NOMO-1 (cell line): ENCODE measurements around the gene RAD23A.

Experiments
- DNase-seq, 2 experiments: peaks; one replicate each; lab custom pipeline; 2025; ENCODE audit not compliant: unreplicated experiment in 2 of 2; lab: John Stamatoyannopoulos, UW

Gene RAD23A

DNA sequence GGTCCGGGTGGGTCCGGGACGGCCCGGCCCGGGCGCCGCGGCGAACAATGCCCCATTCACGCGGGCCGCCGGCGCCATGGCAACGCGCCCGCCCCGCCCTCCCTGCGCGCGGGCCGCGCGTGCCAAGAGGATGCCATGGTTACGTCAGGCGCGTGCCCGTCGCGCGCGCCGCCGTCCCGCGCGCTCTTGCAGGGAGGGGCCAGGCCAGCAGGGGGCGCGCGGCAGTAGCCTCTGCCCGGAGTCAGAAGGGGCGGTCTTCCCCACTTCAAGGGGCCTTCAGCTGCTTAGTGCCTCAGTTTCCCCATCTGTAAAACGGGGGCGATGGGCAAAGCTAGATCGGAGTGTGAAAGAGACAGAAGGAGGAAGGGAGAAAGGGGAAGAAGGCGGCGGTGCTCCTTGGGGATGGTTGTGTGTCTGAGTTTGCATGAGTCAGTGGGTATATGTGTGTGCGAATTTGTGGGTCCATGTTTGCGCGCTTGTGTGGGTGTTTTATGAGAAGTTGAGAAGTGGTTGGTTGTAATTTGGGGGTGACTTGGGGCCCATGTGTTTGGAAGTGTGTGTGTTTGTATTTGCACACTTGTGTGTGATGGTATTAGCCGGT lies 38.0 kb downstream of the RAD23A start:
- peak; percentile 53 to 77 for DNase-seq

DNA sequence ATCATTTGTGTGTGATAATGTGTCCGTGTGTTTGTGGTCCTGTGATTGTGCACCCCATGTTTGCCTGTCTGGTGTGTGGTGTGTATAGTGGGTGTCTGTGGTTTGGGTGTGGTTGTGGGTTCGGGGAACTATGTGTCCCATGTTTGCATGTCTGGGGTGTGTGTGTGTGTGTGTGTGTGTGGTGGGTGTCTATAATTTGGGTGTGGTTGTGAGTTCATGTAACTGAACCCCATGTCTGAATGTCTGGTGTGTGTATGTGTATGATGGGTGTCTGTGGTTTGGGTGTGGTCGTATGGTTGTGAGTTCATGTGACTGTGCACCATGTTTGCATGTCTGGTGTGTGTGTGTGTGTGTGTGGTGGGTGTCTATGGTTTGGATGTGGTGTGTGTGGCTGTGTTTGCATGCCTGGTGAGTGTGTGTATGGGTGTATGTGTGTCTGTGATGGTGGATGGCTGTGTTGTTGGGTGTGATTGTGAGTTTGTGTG lies 38.5 kb downstream of the RAD23A start:
- DNase-seq, result no peak

DNA sequence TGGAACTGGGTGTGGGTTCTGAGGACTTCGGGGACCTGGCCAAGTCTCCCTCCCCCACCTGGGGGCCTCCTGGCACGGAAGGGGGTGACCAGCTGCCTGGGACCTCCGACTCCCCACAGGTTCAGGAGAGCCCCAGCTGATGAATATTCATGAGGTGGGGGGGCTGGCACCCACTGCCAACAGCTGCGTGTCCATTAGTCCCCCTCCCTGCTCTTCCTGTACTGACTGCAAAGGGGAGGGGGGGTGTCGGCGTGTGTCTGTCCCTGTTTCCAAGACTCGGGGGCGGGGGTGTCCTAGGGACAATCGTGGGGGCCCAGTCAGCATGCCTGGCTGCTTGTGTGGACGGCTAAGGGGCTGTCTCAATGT lies 39.0 kb downstream of the RAD23A start:
- no peak for DNase-seq

DNA sequence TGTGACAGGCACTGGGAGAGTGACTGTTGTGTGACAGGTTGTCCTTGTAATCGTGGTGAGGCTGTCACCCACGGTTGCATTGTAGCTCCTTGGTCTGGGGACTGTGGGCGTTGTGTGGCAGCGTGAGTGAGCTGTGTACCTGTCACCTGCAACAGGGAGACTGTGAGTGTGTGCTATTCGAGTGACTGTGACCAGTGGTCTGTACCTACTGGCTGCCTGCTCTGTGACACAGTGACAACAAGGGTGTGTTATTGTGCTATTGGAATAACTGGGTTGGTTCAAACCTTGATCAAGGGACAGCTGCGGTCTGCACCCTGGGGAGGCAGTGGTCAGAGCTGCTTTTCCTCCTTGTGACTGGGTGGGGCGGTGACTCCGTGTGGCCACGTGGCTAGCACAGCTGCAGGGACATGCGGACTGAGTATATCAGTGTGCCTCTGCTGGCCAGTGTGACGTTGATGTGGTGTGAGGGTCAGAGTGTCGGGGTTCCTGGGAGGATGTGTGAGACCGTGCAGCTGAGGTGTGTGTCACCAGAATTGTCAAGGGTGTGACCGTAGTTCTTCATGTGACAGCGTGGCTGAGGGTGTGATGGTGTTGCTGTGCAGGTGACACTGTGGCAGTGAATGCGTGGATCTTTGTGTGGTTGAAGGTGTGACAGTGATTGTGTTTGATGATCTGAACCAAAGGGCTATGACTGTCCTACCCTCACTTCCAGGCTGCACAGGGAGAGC lies 39.6 kb downstream of the RAD23A start:
- no peak for DNase-seq

DNA sequence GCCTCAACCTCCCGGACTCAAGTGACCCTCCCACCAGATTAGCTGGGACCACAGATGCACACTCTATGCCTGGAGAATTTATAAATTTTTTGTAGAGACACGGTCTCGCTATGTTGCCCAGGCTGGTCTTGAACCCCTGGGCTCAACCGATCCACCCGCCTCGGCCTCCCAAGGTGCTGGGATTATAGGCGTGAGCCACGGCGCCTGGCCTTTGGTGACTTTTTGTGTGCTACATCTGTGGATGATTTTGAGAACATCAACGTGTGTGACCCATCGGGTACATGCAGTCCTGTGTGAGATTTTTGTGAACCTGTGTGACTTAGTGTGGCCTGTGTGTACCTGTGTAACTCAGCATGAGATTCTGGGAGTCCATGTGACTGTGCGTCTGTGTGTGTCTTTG lies 41.1 kb downstream of the RAD23A start:
- no peak for DNase-seq

DNA sequence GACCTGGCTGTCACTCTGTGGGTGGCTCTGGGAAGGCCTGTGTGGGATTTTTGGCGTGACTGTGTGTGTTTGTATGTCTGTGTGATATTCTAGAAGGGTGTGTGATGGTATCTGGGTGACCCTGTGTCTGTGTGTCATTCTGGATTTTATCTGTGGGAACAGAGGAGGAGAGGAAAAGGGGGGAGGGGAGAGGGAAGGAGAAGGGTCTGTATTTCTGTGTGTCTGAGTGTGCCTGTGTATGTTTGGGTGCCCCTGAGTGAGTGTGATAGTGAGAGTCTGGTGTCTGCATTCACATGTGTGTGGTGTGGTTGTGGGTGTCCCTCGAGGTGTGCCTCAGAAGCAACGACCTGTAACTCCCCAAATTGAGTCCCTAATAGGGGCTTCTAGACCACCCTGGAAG lies 41.5 kb downstream of the RAD23A start:
- no peak for DNase-seq

DNA sequence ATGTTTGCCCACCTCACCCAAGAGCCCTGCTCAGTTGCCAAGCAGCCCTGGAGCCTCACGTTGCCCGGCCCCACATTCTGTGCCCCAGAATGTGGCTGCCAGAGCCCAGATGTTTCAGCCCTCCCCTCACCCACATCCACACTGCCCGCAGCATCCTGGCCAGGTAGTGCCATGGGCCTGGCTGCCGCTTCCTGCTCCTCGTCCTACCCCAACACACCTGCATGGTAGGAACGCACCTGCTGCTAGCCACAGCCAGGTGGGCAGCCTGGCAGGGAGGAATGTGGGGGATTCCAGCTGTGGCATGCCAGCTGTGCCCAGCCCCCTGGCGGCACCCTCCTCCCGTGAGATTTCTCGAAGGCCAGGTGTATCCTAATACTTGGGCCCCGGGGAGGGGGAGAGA lies 42.1 kb downstream of the RAD23A start:
- DNase-seq, result no peak

DNA sequence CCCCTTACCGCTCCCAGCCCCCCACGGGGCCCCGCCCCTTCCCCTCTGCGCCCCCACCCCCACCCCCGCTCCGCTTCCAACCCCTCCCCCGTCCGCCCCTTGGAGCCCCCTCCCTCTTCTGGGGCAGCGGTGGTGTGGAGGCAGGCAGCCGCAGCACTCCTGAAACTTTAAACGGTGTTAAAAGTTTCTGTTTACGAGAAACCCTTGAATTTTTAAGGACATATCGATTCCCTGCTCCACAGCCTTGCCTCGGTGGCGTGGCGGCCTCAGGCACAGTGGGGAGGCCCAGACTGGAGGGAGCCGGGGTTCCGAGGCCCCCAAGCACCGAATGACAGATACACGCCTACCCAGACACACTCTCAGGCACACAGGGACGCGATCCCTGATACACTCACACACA lies 44.8 kb downstream of the RAD23A start:
- no peak for DNase-seq

DNA sequence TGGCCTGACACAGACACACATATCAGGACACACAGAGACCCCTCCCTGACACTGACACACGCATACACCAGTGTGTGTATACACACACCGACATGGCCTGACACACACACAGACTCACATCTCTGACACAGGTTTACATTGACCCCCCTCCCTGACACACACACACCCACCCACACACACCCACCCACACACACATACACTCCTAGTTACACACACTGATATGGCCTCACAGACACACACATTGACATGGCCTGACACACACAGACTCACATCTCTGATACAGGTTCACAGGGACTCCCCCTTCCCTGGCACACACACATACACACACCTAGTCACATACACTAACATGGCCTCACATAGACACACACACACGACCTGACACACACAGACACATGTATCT lies 45.2 kb downstream of the RAD23A start:
- DNase-seq, result no peak

DNA sequence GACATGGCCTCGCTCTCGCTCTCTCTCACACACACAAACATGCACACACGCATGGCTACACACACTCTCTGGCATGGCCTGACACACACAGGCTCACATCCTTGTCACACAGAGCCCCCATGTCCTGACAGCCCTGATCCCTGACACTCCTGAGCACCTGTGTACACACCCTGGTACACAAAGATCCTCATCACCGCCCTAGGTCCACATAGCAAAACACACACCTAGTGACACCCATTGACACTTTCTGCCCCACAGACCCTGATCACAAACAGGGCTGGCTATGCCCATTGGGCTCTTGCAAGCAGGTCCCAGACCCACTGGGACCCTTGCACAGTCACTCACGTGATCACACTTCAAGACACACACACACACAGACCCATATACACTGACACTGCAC lies 45.6 kb downstream of the RAD23A start:
- no peak for DNase-seq

DNA sequence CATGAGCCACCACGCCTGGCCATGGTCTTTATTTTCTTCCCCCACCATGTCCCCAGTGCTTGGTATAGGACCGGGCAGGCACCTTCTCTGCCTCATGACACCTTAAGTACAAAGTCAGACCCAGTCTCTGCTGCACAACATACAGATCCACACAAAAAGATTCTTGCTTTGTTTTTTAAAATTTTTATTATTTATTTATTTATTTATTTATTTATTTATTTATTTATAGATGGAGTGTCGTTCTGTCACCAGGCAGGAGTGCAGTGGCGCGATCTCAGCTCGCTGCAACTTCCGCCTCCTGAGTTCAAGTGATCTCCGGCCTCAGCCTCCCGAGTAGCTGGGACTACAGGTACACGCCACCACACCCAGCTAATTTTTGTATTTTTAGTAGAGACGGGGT lies 47.1 kb downstream of the RAD23A start:
- no peak for DNase-seq

DNA sequence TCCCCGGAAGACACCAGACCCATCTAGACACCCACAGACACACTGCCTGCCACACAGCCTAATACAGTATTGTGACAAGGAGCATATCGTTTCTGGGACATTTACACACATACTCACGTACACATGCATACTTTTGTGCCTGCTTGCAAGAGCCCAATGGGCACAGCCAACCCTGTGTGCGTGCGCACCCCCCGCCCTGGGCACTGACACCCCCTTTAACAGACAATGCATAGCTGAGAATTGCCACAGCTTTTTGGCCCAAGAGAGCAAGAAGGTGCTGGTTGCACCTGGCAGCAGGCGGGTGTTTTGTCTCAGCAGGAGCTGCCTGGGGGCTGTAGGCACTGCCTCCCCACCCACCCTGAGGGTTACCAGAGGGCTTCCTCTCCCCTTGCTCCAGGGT lies 47.9 kb downstream of the RAD23A start:
- no peak for DNase-seq

DNA sequence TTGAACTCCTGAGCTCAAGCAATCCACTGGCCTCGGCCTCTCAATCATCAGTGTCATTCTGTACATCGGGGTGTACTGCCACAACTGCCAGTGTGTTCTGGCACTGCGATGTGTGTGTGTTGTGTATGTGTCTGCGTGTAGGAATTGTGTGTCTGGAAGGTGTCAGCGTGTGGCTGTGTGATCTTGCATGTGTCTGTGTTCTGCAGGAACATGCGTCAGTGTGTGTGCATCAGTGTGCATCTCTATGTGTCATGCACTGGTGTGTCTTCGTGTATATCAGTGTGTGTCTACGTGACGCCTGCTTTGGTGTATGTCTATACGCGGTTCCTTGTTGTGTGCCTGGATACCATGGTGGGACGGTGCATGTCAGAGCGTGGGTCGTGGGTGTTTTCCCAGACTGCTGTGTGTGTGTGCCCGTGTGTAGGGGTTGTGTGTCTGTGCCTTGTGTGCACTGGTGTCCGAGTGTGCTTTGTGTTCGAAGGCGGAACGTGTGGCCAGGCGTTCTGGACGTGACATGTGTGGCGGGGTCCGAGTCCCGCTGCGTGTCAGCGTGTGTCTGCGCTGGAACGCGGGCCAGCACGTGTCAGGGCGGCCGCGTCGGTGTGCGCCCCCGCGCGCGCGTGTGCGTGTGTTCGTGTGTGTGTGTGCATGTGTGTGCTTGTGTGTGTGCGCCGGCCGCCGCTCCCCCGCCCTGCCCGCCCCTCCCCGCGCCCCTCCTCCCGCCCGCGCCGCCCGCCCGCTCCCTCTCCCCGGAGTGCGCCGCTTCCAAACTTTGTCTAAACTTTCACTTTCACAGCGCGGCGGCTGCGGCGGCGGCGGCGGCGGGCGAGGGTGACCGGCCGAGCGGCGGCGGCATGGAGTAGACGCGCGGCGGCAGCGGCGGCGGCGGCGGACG lies 49.3 kb downstream of the RAD23A start, which contains the start of gene NFIX:
NFIX (plus strand) TSS at position 775 of the 895 bp plus-strand sequence. CDS start 363 bp downstream, outside the sequence.
- peak; percentile 55 to 61 for DNase-seq

DNA sequence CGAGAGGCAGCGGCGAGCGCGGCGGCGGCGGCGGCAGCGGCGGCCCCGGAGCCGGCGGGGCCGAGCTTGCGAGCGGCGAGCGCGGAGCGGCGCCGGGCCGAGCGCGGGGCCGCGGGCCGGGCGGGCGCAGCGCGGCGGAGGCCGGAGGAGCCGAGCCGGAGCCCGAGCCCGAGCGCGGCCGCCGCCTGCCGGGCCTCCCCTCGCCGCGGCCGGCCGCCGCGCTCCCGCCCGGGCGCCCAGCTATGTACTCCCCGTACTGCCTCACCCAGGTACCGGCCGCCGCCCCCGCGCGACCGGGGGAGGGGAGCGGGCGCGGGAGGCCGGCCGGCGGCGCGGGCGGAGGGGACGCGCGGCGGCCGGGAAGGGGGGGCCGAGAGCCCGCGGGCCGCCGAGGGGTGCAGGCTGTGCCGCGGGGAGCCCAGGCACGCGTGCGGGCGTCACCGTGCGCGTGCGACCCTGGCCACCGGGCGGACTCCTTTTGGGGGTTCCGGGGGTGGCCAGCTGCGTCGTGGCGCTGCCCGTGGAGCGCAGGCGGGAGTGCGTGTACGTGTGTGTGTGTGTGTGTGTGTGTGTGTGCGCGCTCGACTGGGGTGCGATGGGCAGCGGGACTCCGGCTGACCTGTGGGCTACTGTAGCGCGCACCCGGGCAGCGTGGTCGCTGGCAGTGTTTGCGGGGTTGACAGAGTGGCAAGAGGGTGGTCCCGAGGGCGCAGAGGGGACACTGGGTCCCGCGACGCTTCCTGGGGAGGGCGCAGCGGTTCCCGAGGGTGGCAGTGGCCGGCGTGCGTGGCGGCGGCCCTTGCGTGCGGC lies 50.1 kb downstream of the RAD23A start:
- no peak for DNase-seq

DNA sequence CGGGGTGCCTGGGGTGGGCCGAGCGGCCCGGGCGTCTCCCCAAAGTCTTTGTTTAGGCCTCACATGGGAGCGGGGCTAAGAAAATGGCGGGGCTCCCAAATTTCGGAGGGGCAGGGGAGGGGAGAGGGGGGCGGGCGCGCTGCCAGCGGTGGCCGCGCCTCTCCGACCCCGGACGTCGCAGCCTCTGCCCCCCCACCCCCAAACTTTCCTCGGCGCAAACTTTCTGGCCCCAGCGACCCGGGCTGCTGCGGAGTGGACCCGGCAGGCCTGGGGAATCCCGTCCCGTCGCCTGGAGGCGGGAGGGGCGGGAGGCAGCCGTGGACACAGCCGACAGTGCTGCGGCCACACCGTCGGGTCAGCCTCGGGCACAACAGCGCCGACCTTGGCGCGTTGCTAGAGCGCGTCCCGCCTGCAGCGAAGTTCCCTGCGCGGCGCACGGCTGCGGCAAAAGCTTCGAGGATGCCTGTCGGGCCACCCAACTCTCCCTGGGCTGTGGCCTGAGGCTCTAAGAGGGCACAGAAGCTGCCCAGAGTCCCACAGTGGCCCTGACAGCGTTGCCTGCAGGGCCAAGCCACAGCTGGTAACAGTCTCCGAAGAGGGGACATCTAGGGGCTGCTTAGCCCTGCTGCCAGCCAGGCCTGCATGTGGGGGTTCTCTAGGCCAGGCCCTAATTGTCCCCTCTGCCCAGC lies 50.9 kb downstream of the RAD23A start:
- DNase-seq, result no peak

DNA sequence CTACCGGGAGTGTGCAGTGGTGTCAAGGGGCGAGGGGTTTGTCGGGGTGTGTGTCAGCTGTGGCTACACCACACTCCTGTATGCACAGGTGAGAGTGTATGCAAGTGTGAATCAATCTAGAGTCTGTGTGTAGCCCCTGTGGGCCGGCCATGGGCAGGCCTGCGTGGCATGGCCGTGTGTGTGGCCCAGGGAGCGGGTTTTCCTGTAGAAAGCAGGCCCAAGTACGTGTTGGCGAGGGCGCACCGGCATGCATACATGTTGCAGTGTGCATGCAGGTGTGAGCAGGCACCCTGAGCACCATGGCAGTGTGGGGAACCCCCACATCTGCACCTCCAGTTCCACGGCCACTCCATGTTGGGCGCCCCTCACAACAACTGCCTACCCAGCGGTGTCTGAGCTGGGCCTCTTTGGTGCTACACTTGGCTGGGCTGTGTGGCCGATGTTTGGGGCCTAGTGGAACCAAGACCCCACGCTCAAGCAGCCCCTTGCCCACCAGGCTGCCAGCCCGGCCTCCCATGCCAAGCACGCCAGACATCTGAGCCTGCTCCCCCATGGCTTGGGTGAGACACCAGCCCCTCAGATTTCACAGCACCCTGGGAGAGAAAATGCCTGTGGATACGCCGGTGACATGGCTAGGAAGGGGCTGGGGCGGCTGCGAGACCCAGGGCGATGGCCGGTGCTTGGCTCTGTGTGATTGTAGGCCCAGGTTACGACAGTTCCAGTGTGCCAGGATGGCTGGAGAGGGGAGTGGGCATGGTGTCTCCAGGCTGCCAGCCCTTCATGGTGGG lies 51.7 kb downstream of the RAD23A start:
- DNase-seq, result no peak

DNA sequence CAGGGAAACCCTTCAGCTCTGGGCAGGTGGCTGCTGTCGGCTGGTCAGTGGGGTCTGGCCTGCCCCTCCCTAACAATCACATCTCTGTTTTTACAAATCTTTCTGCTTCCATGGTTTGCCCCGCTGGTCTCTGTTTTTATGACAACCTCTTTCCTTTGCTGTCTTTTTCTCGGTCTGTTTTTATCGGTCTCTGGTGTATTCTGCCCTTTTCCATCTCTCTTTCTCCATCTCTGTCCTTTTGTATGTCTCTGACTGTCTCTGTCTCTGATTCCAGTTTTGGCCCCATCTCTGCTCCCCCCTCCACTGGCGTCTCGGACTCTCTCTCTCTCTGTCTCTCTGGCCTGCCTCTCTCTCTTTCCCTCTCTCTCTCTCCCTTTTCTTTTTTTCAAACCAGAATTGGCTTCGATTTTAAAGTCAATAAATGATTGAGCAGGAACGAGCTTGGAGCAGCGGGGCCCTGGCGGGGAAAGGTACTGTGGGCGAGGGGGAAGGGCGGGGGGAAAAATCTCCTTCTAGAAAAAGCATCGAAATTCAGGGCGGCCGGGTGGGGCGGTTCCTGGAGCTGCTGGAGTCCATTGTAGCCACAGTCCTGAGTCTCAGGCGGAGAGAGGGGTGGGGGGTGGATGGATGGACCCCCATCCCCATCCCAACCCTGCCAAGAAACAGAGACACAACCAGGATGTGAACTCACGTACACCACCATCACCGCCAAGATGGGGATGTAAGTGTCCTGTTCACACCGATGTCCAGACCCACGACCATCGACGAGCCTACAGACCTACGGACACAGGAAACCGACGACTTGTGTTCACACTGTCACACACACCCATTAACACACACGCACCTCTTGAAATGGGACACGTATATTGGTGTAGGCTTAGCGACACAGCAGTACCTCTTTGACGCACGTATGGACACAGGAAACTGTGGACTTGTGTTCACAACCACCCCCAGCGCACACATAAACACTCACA lies 52.6 kb downstream of the RAD23A start:
- DNase-seq, result no peak

DNA sequence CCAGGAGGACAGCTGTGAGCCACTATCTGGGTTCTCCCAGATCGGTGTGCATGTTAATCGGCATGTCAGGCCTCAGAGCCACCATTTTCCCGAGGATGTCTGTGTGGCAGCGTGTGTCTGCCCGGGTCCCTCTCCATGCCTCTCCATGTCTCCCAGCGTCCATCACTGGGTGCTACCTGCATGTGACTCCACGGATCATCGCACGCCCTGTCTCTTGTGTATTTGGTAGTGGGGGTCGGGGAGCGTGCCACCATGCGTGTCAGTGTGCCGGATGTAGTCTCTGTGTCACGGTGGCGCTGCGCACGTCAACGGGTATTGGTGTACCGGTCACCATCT lies 55.5 kb downstream of the RAD23A start:
- DNase-seq, result no peak
